ENCODE measurements around the gene TNFRSF12A.

TNFRSF12A gene

GRCh38 chr16:2971985-2972784, 48.0 kb upstream of the TNFRSF12A start:
- peaks cover 20% of the 10 kb centered on the region for H3K4me1 ChIP-seq (ENCODE audit: low read length)
- H4K20me1 ChIP-seq (ENCODE audit: insufficient read depth, low read length): peaks cover 29% of the 10 kb centered on the region
- no peaks in the 10 kb centered on the region for H3K27me3 ChIP-seq (ENCODE audit: low read depth, low read length)
- no peak overlapping the region for H3K9ac ChIP-seq (ENCODE audit: low read length)
- H3K36me3 ChIP-seq (replicated peaks; ENCODE audit: low read depth, low read length): peaks cover 42% of the 10 kb centered on the region
- no peak overlapping the region for H3K4me3 ChIP-seq (ENCODE audit: low read length)
- no peak overlapping the region for H2AFZ ChIP-seq (ENCODE audit: low read depth, low read length)
- H3K4me2 ChIP-seq (ENCODE audit: low read length): no peak overlapping the region
- H3K27ac ChIP-seq (ENCODE audit: low read length): no peak overlapping the region
- no peaks in the 10 kb centered on the region for H3K9me3 ChIP-seq (ENCODE audit: insufficient read depth, low read length)
- peaks cover 28% of the 10 kb centered on the region for H3K79me2 ChIP-seq (ENCODE audit: low read length)
- TF ChIP-seq, protein P1, sequence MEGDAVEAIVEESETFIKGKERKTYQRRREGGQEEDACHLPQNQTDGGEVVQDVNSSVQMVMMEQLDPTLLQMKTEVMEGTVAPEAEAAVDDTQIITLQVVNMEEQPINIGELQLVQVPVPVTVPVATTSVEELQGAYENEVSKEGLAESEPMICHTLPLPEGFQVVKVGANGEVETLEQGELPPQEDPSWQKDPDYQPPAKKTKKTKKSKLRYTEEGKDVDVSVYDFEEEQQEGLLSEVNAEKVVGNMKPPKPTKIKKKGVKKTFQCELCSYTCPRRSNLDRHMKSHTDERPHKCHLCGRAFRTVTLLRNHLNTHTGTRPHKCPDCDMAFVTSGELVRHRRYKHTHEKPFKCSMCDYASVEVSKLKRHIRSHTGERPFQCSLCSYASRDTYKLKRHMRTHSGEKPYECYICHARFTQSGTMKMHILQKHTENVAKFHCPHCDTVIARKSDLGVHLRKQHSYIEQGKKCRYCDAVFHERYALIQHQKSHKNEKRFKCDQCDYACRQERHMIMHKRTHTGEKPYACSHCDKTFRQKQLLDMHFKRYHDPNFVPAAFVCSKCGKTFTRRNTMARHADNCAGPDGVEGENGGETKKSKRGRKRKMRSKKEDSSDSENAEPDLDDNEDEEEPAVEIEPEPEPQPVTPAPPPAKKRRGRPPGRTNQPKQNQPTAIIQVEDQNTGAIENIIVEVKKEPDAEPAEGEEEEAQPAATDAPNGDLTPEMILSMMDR (IDR thresholded peaks at IDR 0.05; ENCODE audit: low read depth, low read length): no peak
- no peak for TF ChIP-seq EZH2phosphoT487 (IDR thresholded peaks at IDR 0.05; ENCODE audit: low read depth)

GRCh38 chr16:2973093-2973492, 47.1 kb upstream of the TNFRSF12A start:
- H3K79me2 ChIP-seq (ENCODE audit: low read length): peaks cover 37% of the 10 kb centered on the region
- TF ChIP-seq, protein P1 (IDR thresholded peaks at IDR 0.05; ENCODE audit: low read depth, low read length): no peak
- no peak for TF ChIP-seq EZH2phosphoT487 (IDR thresholded peaks at IDR 0.05; ENCODE audit: low read depth)
- H3K27ac ChIP-seq (ENCODE audit: low read length): no peak overlapping the region
- no peak overlapping the region for H3K4me2 ChIP-seq (ENCODE audit: low read length)
- no peaks in the 10 kb centered on the region for H3K9me3 ChIP-seq (ENCODE audit: insufficient read depth, low read length)
- H3K4me1 ChIP-seq (ENCODE audit: low read length): peaks cover 16% of the 10 kb centered on the region
- H3K36me3 ChIP-seq (replicated peaks; ENCODE audit: low read depth, low read length): peaks cover 45% of the 10 kb centered on the region
- no peak overlapping the region for H2AFZ ChIP-seq (ENCODE audit: low read depth, low read length)
- no peaks in the 10 kb centered on the region for H3K27me3 ChIP-seq (ENCODE audit: low read depth, low read length)
- H3K4me3 ChIP-seq (ENCODE audit: low read length): no peak overlapping the region
- H4K20me1 ChIP-seq (ENCODE audit: insufficient read depth, low read length): peaks cover 29% of the 10 kb centered on the region
- no peak overlapping the region for H3K9ac ChIP-seq (ENCODE audit: low read length)

DNA sequence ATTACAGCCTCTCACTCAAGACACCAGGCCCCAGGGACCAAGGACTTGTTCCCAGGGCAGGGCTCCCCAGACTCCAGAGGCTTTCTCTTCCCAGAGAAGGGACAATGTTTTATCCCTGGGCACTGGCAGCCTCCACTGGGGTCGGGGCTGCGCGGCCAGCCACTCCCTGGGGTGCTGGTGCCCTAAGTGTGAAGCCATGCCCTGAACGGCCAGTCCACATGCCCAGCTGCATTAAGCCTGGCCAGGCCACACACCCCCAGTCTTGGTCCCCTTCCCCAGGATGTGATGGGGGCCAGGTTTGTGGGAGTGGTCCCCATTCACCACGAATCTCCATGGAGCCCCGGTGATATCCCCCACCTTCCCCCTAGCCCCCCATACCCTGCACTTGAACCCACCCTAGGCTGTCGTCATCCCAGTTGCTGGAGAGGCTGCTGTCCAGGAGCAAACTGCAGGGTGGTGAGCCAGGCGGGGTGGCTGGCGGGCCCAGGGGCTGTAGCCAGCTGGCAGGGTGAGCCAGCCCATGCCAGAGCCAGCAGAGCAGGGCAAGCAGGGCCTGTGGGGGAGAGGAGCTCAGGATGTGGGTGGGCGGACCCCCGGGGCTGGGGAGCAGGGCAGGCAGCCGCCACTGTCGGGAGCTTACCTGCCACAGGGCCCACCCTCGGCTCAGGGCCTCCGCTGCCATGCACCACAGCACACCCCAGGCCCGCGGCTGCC, 46.4 kb upstream of the TNFRSF12A start:
- peaks cover 29% of the 10 kb centered on the region for H4K20me1 ChIP-seq (ENCODE audit: insufficient read depth, low read length)
- H3K27ac ChIP-seq (ENCODE audit: low read length): no peak overlapping the region
- peaks cover 47% of the 10 kb centered on the region for H3K36me3 ChIP-seq (replicated peaks; ENCODE audit: low read depth, low read length)

More for the DNA sequence above, 46.4 kb upstream of the TNFRSF12A start:
- H3K79me2 ChIP-seq (ENCODE audit: low read length): peaks cover 41% of the 10 kb centered on the region
- H3K4me3 ChIP-seq (ENCODE audit: low read length): no peak overlapping the region
- no peak overlapping the region for H2AFZ ChIP-seq (ENCODE audit: low read depth, low read length)
- H3K9me3 ChIP-seq (ENCODE audit: insufficient read depth, low read length): no peaks in the 10 kb centered on the region
- H3K4me1 ChIP-seq (ENCODE audit: low read length): peaks cover 10% of the 10 kb centered on the region; the same call in 1 of the 2 replicates
- no peak overlapping the region for H3K4me2 ChIP-seq (ENCODE audit: low read length)
- H3K9ac ChIP-seq (ENCODE audit: low read length): no peak overlapping the region
- H3K27me3 ChIP-seq (ENCODE audit: low read depth, low read length): no peaks in the 10 kb centered on the region
- TF ChIP-seq, protein P1 (IDR thresholded peaks at IDR 0.05; ENCODE audit: low read depth, low read length): no peak
- TF ChIP-seq EZH2phosphoT487 (IDR thresholded peaks at IDR 0.05; ENCODE audit: low read depth): no peak
